Measurements from ENCODE around the gene JAM3.
A peak's percentile ranks its signal among the peaks of the same experiment; 100 is the strongest.
"Not testable (repeated sequence)": the region's sequence is repeated elsewhere in the genome, so short reads cannot be mapped to it uniquely, and the experiment has no call there.

JAM3 gene

DNA sequence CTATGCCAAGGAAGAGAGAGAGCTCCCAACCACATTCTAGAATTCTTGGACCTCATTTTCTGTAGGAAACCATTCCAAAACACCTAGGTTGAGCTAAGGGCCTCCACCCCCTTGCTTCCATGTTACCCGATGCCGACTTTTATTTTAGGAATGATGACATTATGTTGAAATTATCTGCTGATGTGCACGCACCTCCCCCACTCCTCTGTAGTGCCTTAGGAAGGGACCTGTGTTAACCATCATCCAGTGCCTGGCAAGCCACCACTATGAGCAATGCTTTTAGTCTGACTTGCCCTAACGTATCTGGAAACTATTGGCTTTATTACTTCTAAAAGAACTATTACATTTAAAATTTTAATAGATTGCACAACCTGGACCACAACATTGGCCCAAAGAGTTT, 112.8 kb downstream of the JAM3 start:
- DNase-seq (ENCODE audit: low read depth): peak; percentile 17

DNA sequence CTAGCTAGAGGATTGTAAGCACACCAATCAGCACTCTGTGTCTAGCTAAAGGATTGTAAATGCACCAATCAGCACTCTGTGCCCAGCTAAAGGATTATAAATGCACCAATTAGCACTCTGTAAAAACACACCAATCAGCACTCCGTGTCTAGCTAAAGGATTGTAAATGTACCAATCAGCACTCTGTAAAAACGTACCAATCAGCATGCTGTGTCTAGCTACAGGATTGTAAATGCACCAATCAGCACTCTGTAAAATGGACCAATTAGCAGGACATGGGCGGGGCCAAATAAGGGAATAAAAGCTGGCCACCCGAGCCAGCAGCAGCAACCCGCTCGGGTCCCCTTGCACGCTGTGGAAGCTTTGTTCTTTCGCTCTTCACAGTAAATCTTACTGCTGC, 119.2 kb downstream of the JAM3 start:
- DNase-seq (ENCODE audit: low read depth): not testable (repeated sequence)

DNA sequence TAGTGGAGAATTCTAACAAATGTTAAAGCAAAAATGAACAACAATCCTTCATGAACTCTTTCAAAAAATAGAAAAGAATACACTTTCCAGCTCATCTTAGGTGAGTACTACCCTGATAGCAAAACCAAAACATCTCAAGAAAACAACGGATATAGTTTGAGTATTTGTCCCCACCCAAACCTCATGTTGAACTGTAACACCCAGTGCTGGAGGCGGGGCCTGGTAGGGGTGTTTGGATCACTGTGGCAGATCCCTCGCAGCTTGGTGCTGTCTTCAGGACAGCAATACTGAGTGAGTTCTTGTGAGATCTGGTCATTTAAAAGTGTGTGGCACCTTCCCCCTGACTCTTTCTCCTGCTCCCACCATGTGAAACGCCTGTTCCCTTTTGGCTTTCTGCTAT, 127.9 kb downstream of the JAM3 start:
- no peak for DNase-seq (ENCODE audit: low read depth)

DNA sequence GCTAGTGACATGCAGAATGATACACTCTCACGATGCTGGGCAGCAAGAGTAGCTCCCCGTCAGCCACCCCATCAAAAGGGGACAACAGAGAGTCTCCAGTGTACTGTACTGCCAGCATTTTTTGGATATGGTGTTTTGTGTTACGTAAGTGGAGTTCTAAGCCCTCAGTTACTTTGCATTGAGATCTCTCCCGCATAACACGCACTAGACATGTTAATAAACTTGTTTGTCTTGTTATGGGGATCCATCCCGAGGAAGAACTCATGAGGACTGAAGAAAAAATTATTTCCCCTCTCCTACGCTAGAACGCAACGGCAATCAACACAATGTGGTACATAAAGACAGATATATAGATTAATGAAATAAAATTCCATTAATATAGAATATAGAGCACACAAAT, 130.7 kb downstream of the JAM3 start:
- DNase-seq (ENCODE audit: low read depth): no peak

DNA sequence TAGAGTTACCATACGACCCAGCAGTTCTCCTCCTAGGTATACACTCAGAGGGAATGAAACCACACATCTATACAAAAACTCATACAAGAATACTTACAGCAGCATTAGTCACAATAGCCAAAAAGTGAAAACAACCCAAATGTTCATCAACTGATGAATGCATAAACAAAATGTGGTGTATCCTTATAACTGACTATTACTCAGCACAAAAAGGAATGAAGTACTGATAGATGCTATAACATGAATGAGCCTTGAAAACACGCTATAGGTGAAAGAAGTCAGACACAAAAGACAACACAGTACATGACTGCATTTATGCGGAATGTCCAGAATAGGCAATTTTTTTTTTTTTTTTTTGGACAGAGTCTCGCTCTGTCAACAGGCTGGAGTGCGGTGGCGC, 131.8 kb downstream of the JAM3 start:
- no peak for DNase-seq (ENCODE audit: low read depth)

All from non-pigmented ciliary epithelial cell (primary cell).